ENCODE results near the gene DNAJC30.
"Not testable (repeated sequence)": the region's sequence is repeated elsewhere in the genome, so short reads cannot be mapped to it uniquely, and the experiment has no call there.

DNA sequence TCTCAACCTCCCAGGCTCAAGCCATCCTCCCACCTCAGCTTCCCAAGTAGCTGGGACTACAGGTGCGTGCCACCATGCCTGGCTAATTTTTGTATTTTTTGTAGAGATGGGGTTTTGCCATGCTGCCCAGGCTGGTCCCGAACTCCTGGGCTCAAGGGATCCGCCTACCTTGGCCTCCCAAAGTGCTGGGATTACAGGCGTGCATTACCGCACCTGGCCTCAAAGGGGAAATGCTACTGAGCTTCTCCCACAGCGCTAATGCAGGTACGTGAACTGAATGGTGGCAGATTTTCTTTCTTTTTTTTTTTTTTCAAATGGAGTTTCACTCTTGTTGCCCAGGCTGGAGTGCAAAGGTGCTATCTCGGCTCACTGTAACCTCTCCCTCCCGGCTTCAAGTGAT, 7.2 kb downstream of the DNAJC30 start:
- TF ChIP-seq, protein P1, sequence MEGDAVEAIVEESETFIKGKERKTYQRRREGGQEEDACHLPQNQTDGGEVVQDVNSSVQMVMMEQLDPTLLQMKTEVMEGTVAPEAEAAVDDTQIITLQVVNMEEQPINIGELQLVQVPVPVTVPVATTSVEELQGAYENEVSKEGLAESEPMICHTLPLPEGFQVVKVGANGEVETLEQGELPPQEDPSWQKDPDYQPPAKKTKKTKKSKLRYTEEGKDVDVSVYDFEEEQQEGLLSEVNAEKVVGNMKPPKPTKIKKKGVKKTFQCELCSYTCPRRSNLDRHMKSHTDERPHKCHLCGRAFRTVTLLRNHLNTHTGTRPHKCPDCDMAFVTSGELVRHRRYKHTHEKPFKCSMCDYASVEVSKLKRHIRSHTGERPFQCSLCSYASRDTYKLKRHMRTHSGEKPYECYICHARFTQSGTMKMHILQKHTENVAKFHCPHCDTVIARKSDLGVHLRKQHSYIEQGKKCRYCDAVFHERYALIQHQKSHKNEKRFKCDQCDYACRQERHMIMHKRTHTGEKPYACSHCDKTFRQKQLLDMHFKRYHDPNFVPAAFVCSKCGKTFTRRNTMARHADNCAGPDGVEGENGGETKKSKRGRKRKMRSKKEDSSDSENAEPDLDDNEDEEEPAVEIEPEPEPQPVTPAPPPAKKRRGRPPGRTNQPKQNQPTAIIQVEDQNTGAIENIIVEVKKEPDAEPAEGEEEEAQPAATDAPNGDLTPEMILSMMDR (IDR thresholded peaks at IDR 0.05), result not testable (repeated sequence)
- not testable (repeated sequence) for TF ChIP-seq POLR2A (IDR thresholded peaks at IDR 0.05)

Data from adrenal gland (tissue), 5 donors.